Measurements from ENCODE around the gene CASS4. TPM values are rescaled to one million over a fixed set of nuclear protein-coding genes. Genes with fewer than 3 reads are reported as not detected.

Gene CASS4
- total RNA-seq, 4 donors from 2014 or later, result 1.1 to 1.4 (median 1.1) TPM; not detected in 1

- Histone ChIP-seq H3K4me1 (peaks cover 10 to 20% (median 10%) of the 10 kb centered on the region in 4 donors), H3K4me3 (peak overlapping the region; percentile 21 to 76 (median 66)), H3K9me3 (no peaks in the 10 kb centered on the region), H3K27ac (peak overlapping the region; percentile 80 to 87 (median 87)), H3K27me3 (no peaks in the 10 kb centered on the region), H3K36me3 (peaks cover 0 to under 1% (median 0%) of the 10 kb centered on the region in 4 donors)
- intact Hi-C loops (cut with DNase I; ENCODE audit: low total_unique reads) (no loop called here), in situ Hi-C loops (cut with MboI; ENCODE audit: low pct_ligation_motif_present in 1 of 4, low pct_unique_long_range_greater_than_20kb in 1 of 4, low sequenced_read_pairs in 3 of 4) (loop anchor here in 1 of 4 donors (10.0 kb wide), 1 partner anchor 63 kb away; no protein-coding TSS in a partner anchor)
- TF ChIP-seq CTCF (IDR thresholded peaks at IDR 0.05) (no peak), POLR2A (IDR thresholded peaks at IDR 0.05) (no peak), POLR2AphosphoS5 (IDR thresholded peaks at IDR 0.05) (no peak), EP300 (IDR thresholded peaks at IDR 0.05; ENCODE audit: low read depth) (no peak)
- DNase-seq, result no peak
- WGBS, 2 donors (ENCODE audit: low coverage in 1 of 2), result 4 to 11% methylated on average over 4 to 5 of the region's 7 CpGs
Measured at GRCh38 chr20:56467968-56468315, 55.9 kb downstream of the CASS4 start.

- Histone ChIP-seq H3K27me3 (no peaks in the 10 kb centered on the region), H3K27ac (peak within 1 kb of the TSS; percentile 80 to 87 (median 87)), H3K9me3 (no peaks in the 10 kb centered on the region), H3K4me1 (peaks cover 10 to 20% (median 10%) of the 10 kb centered on the region in 4 donors), H3K4me3 (peak within 1 kb of the TSS; percentile 63 to 76 (median 68)), H3K36me3 (peaks cover 0 to 6% (median 2%) of the 10 kb centered on the region in 4 donors)
- peak; percentile 96 for DNase-seq
- TF ChIP-seq POLR2A (IDR thresholded peaks at IDR 0.05) (peak; percentile 70), POLR2AphosphoS5 (IDR thresholded peaks at IDR 0.05) (peak; percentile 80 to 89 (median 82)), EP300 (IDR thresholded peaks at IDR 0.05; ENCODE audit: low read depth) (no peak), CTCF (IDR thresholded peaks at IDR 0.05) (no peak)
- WGBS, 2 donors (ENCODE audit: low coverage in 1 of 2), result 0% methylated on average over 6 to 50 of the region's 55 CpGs
- in situ Hi-C loops (cut with MboI; ENCODE audit: low pct_ligation_motif_present in 1 of 4, low pct_unique_long_range_greater_than_20kb in 1 of 4, low sequenced_read_pairs in 3 of 4), result loop anchor here in 1 of 4 donors (10.0 kb wide), 1 partner anchor 64 kb away; no protein-coding TSS in a partner anchor
- intact Hi-C loops (cut with DNase I; ENCODE audit: low total_unique reads), result no loop called here
Measured at GRCh38 chr20:56468316-56469076, 56.4 kb downstream of the CASS4 start, which contains the start of gene RTF2. RTF2 (plus strand) TSS chr20:56468627; CDS start chr20:56468698, 71 bp downstream.

GRCh38 chr20:56469077-56469449, 57.0 kb downstream of the CASS4 start:
- H3K36me3 ChIP-seq, result peaks cover 0 to 12% (median 5%) of the 10 kb centered on the region in 4 donors
- H3K4me3 ChIP-seq, result peak overlapping the region; percentile 63 to 76 (median 68)
- H3K9me3 ChIP-seq, result no peaks in the 10 kb centered on the region
- no peak for TF ChIP-seq POLR2AphosphoS5 (IDR thresholded peaks at IDR 0.05)
- no peak for TF ChIP-seq POLR2A (IDR thresholded peaks at IDR 0.05)
- no peak for TF ChIP-seq EP300 (IDR thresholded peaks at IDR 0.05; ENCODE audit: low read depth)
- no peak for TF ChIP-seq CTCF (IDR thresholded peaks at IDR 0.05)
- no peak for DNase-seq
- no peaks in the 10 kb centered on the region for H3K27me3 ChIP-seq
- in situ Hi-C loops (cut with MboI; ENCODE audit: low pct_ligation_motif_present in 1 of 4, low pct_unique_long_range_greater_than_20kb in 1 of 4, low sequenced_read_pairs in 3 of 4) (loop anchor here in 1 of 4 donors (10.0 kb wide), 1 partner anchor 64 kb away; no protein-coding TSS in a partner anchor), intact Hi-C loops (cut with DNase I; ENCODE audit: low total_unique reads) (no loop called here)
- H3K4me1 ChIP-seq, result peaks cover 10 to 20% (median 10%) of the 10 kb centered on the region in 4 donors
- peak overlapping the region; percentile 80 to 87 (median 87) for H3K27ac ChIP-seq
- 30 to 50% methylated on average over 5 to 8 of the region's 8 CpGs for WGBS, 2 donors (ENCODE audit: low coverage in 1 of 2)

GRCh38 chr20:56483970-56484369, 71.9 kb downstream of the CASS4 start:
- intact Hi-C loops (cut with DNase I; ENCODE audit: low total_unique reads), result no loop called here
- H3K4me3 ChIP-seq, result no peak overlapping the region
- peaks cover 0 to 39% (median 9%) of the 10 kb centered on the region in 4 donors for H3K36me3 ChIP-seq
- in situ Hi-C loops (cut with MboI; ENCODE audit: low pct_ligation_motif_present in 1 of 4, low pct_unique_long_range_greater_than_20kb in 1 of 4, low sequenced_read_pairs in 3 of 4), result no loop called here
- WGBS, 2 donors (ENCODE audit: low coverage in 1 of 2), result 70 to 74% methylated on average over 6 to 7 of the region's 7 CpGs
- no peaks in the 10 kb centered on the region for H3K27me3 ChIP-seq
- H3K9me3 ChIP-seq, result no peaks in the 10 kb centered on the region
- no peak for DNase-seq
- no peak overlapping the region for H3K27ac ChIP-seq
- H3K4me1 ChIP-seq, result no peaks in the 10 kb centered on the region
- TF ChIP-seq CTCF (IDR thresholded peaks at IDR 0.05) (no peak), POLR2A (IDR thresholded peaks at IDR 0.05) (no peak), EP300 (IDR thresholded peaks at IDR 0.05; ENCODE audit: low read depth) (no peak), POLR2AphosphoS5 (IDR thresholded peaks at IDR 0.05) (no peak)

All from transverse colon (tissue), 4 donors.